Esophagus squamous epithelium (tissue), 5 donors: ENCODE measurements around the gene FLNB. TPM values are rescaled to one million over a fixed set of nuclear protein-coding genes. Genes with fewer than 3 reads are reported as not detected.
"Not testable (repeated sequence)": the region's sequence is repeated elsewhere in the genome, so short reads cannot be mapped to it uniquely, and the experiment has no call there.

Experiments
- DNase-seq: peaks from one replicate; lab custom pipeline; 2025; lab: John Stamatoyannopoulos, UW
- H3K27ac ChIP-seq, 4 donors: fragments of 200-600 bp; sonication (generic); one replicate each; pipeline ENCODE4 v1.5.1; 2016 to 2019; ENCODE audit warnings: mild to moderate bottlenecking in 1 of 4
- H3K27me3 ChIP-seq, 4 donors: fragments of 200-600 bp; sonication (generic); 1 replicate in 3 of 4; 2 replicates in 1 of 4; pipeline versions ENCODE4 v1.5.1 to v1.6.0; 2017 to 2021; ENCODE audit warnings: antibody characterized with exemption in 1 of 4
- H3K36me3 ChIP-seq, 3 donors: fragments of 200-600 bp; sonication (generic); one replicate each; pipeline ENCODE4 v1.5.1; 2016 to 2019
- H3K4me1 ChIP-seq, 3 donors: fragments of 200-600 bp; sonication (generic); one replicate each; pipeline ENCODE4 v1.5.1; 2017 to 2019
- H3K4me3 ChIP-seq, 4 donors: fragments of 200-600 bp; sonication (generic); 1 replicate in 3 of 4; 2 replicates in 1 of 4; pipeline ENCODE4 v1.5.1; 2016 to 2019; ENCODE audit warnings: mild to moderate bottlenecking in 2 of 4, moderate library complexity in 1 of 4
- H3K9me3 ChIP-seq, 3 donors: fragments of 200-600 bp; sonication (generic); one replicate each; pipeline ENCODE4 v1.5.1; 2016 to 2019
- POLR2A ChIP-seq, 4 donors: fragments of 450-650 bp; IDR thresholded peaks; one replicate each; pipeline ENCODE4 v1.6.1; 2017; ENCODE audit warnings: antibody characterized with exemption in 4 of 4, mild to moderate bottlenecking in 4 of 4, moderate library complexity in 3 of 4
- WGBS, 2 donors: methylation state at CpG; one replicate each; pipeline ENCODE4 v1.1.5; 2018; 5-methylcytosine and 5-hydroxymethylcytosine counted together
- intact Hi-C: fragments of 100-400 bp; cut with DNase I; formaldehyde crosslinking; loops from one replicate; pipeline ENCODE4 v1.15.0; 2022
- total RNA-seq, 4 donors: library from RNA; depleted of rRNA; stranded (reverse); fragments of >200 nt; gene quantifications; one replicate each; pipeline ENCODE4 v1.1.0, GENCODE V29; 2016
- TF ChIP-seq, protein P1 (sequence below), 6 experiments: fragments of 450-650 bp in 4 of 6; fragments of 200-600 bp in 2 of 6; sonication (generic) in 2 of 6; IDR thresholded peaks; one replicate each; pipeline ENCODE4 v1.5.1; 2016 to 2019; ENCODE audit warnings: antibody characterized with exemption in 6 of 6, mild to moderate bottlenecking in 4 of 6, moderate library complexity in 4 of 6
- donor health status: DM: yes; HTN: yes; CAD: no.

The FLNB gene
- total RNA-seq, 4 donors from 2014 or later = 65.4 to 77.0 (median 71.5) TPM

DNA sequence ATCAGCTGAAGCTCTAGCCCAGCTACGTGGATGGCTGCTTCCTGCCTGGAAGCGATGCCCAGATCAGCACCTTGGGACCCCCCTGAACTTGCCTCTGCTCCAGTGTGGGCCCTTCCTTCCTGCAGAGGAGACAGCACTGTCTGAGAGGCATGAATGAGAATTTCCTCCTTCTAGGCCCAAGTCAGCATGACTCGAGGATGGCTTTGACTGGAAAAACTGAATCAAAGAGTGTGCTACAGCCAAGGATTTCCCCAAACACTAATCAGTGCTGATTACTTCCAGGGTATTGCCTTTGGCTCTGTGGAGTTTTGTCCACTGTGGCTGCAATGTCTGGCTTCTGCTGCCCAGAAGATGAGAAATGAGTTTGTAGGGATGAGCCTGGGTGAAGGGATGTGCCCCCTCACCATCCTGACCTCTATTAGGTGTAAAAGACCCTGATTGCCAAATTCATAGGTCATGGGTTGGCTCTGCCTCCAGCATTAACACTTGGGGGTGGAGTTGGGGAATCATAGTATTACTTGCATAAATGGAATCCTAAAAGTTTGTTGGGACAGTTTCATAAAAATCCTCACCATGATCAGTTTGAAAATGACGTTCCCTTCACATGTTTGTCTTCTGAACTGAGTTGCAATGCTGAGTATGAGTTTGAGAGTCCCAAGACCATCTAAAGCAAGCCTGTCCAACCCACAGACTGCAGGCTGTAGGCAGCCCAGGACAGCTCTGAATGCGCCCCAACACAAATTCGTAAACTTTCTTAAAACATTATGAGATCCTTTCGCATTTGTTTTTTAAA lies 36.7 kb downstream of the FLNB start:
- peaks cover 31 to 90% (median 70%) of the 10 kb centered on the region in 3 donors for H3K4me1 ChIP-seq
- TF ChIP-seq, protein P1, sequence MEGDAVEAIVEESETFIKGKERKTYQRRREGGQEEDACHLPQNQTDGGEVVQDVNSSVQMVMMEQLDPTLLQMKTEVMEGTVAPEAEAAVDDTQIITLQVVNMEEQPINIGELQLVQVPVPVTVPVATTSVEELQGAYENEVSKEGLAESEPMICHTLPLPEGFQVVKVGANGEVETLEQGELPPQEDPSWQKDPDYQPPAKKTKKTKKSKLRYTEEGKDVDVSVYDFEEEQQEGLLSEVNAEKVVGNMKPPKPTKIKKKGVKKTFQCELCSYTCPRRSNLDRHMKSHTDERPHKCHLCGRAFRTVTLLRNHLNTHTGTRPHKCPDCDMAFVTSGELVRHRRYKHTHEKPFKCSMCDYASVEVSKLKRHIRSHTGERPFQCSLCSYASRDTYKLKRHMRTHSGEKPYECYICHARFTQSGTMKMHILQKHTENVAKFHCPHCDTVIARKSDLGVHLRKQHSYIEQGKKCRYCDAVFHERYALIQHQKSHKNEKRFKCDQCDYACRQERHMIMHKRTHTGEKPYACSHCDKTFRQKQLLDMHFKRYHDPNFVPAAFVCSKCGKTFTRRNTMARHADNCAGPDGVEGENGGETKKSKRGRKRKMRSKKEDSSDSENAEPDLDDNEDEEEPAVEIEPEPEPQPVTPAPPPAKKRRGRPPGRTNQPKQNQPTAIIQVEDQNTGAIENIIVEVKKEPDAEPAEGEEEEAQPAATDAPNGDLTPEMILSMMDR (IDR thresholded peaks at IDR 0.05) = no peak
- no peak for TF ChIP-seq POLR2A (IDR thresholded peaks at IDR 0.05)
- WGBS, 2 donors = 72 to 77% methylated on average over 6 to 7 of the region's 7 CpGs
- no peaks in the 10 kb centered on the region for H3K36me3 ChIP-seq
- DNase-seq = no peak
- intact Hi-C loops = no loop called here
- H3K27me3 ChIP-seq = no peaks in the 10 kb centered on the region
- peak overlapping the region; percentile 42 to 73 (median 70) for H3K27ac ChIP-seq
- no peak overlapping the region for H3K4me3 ChIP-seq
- H3K9me3 ChIP-seq = no peaks in the 10 kb centered on the region

DNA sequence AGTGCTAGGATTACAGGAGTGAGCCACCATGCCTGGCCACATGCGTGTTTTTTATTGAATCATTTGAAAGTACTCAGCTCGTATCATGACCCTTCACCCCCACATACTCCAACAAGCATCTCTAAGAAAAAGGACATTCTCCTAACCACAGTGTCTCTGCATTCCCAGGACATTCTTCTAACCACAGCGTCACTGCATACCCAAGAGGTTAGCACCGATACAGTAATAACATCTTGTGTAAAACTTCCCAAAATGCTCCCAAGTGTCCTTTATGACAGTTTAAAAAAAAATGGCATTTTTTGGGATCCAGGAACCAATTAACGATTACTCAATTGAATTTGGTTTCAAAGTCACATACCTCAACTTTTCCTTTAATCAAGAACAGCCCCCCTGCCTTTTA lies 39.6 kb downstream of the FLNB start:
- H3K4me3 ChIP-seq = no peak overlapping the region
- no peaks in the 10 kb centered on the region for H3K36me3 ChIP-seq
- WGBS, 2 donors = 78 to 83% methylated on average over 5 of the region's 5 CpGs
- no peaks in the 10 kb centered on the region for H3K27me3 ChIP-seq
- H3K9me3 ChIP-seq = no peaks in the 10 kb centered on the region
- no peak for DNase-seq
- TF ChIP-seq POLR2A (IDR thresholded peaks at IDR 0.05) = no peak
- TF ChIP-seq, protein P1 (IDR thresholded peaks at IDR 0.05) = no peak
- peak overlapping the region; percentile 81 to 90 (median 88) for H3K27ac ChIP-seq
- H3K4me1 ChIP-seq = peaks cover 44 to 90% (median 75%) of the 10 kb centered on the region in 3 donors
- intact Hi-C loops = no loop called here

DNA sequence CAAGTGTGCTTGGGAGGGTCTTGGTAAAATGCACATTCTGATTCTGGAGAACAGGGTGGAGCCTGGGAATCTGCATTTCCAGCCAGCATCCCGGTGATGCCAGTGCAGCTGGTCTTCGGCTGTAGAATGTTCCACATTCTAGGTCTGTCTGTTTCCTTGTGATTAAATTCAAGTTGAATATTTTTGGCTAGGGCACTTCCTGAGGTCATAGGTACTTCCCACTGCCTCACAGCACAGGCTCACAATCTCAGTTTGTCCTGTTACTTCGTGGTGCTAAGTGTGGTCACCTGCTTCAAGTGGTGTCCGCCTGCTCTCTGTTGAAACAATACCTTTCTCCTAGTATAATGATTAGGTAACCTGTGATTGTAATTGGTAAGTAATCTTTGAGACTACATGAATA lies 40.1 kb downstream of the FLNB start:
- DNase-seq = no peak
- H3K4me1 ChIP-seq = peaks cover 42 to 90% (median 71%) of the 10 kb centered on the region in 3 donors
- no peaks in the 10 kb centered on the region for H3K9me3 ChIP-seq
- 50 to 58% methylated on average over 4 of the region's 4 CpGs for WGBS, 2 donors
- TF ChIP-seq POLR2A (IDR thresholded peaks at IDR 0.05) = no peak
- TF ChIP-seq, protein P1 (IDR thresholded peaks at IDR 0.05) = no peak
- intact Hi-C loops = no loop called here
- H3K27ac ChIP-seq = peak overlapping the region; percentile 81 to 90 (median 88)
- H3K36me3 ChIP-seq = no peaks in the 10 kb centered on the region
- H3K4me3 ChIP-seq = no peak overlapping the region
- no peaks in the 10 kb centered on the region for H3K27me3 ChIP-seq

DNA sequence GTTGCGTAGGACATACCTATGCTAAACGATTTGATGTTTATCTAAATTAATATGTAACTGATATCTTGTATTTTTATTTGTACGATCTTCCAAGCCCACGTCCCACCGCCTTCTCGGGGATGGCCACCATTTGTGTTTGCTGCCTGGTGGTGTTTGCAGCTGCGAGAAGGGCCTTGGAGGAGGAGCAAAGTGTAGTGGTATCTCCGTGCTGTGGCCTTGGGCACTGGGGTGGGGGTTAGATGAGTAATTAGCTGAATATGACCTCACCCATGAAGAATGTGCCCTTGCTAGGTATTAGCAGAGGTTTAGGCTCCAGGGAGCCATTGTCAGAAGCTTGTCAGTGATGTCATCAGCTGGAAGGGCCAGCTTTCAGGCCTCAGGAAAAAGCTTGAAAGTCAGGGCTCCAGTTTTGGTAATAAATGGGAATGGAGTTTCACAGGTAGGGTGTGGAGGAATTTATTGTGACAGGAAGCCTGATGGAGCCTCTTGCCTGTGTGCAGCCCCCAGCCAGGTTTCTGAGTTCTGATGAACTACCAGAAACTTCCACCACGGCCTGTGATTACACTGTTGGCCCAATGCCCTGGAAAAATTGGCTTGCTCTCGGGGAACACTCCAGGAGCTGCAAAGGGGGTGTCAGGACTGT lies 41.0 kb downstream of the FLNB start:
- H3K4me1 ChIP-seq = peaks cover 33 to 88% (median 61%) of the 10 kb centered on the region in 3 donors
- TF ChIP-seq, protein P1 (IDR thresholded peaks at IDR 0.05) = no peak
- no peak for TF ChIP-seq POLR2A (IDR thresholded peaks at IDR 0.05)
- H3K27me3 ChIP-seq = no peaks in the 10 kb centered on the region
- no peaks in the 10 kb centered on the region for H3K9me3 ChIP-seq
- no peak overlapping the region for H3K4me3 ChIP-seq
- no peak for DNase-seq
- no peaks in the 10 kb centered on the region for H3K36me3 ChIP-seq
- 44 to 58% methylated on average over 10 of the region's 10 CpGs for WGBS, 2 donors
- intact Hi-C loops = no loop called here
- peak overlapping the region; percentile 81 to 90 (median 88) for H3K27ac ChIP-seq

DNA sequence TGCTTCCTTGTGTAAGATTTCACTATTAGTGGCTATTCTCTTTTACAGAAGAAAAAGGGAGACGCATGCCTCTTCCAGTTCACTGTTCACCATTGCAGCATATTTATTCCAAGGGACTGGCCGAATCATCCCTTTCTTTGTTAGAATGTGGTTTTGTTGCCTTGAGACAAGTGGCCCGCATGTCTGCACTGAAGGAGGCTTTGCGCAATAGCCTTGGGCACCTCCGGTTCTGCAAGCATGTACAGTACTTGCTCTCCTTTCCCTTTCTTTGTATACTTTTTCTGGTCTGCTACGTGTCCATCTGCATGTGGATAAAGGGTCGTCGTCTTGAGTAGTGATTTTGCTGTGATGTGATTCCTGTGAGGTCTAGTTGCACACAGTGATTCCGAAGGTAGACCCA lies 43.0 kb downstream of the FLNB start:
- H3K27me3 ChIP-seq = no peaks in the 10 kb centered on the region
- intact Hi-C loops = no loop called here
- H3K27ac ChIP-seq = peak overlapping the region; percentile 81 to 90 (median 88)
- H3K4me1 ChIP-seq = peaks cover 32 to 85% (median 55%) of the 10 kb centered on the region in 3 donors
- H3K36me3 ChIP-seq = no peaks in the 10 kb centered on the region
- no peak overlapping the region for H3K4me3 ChIP-seq
- WGBS, 2 donors = 30 to 32% methylated on average over 9 of the region's 9 CpGs
- H3K9me3 ChIP-seq = no peaks in the 10 kb centered on the region
- TF ChIP-seq POLR2A (IDR thresholded peaks at IDR 0.05) = no peak
- TF ChIP-seq, protein P1 (IDR thresholded peaks at IDR 0.05) = no peak
- DNase-seq = no peak

DNA sequence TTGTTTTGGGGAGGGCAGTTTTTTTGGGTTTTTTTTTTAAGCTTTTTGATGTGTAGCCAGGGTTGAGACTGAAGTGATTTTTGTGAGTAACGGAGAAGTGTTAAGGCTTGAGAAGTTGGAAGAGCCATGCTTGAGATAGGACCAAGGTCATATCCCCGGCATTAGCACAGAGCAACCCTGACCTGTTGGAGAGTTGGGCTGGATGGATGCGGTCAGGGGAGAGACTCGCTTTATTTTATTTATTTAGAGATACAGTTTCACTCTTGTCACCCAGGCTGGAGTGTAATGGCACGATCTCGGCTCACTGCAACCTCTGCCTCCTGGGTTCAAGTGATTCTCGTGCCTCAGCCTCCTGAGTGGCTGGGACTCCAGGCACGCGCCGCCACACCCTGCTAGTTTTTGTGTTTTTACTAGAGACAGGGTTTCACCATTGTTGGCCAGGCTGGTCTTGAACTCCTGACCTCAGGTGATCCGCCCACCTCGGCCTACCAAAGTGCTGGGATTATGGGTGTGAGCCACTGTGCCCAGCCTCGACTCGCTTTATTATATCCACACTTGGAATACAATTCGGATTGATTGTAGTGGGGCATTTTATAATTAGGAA lies 43.5 kb downstream of the FLNB start:
- WGBS, 2 donors = 45 to 64% methylated on average over 14 to 15 of the region's 15 CpGs
- H3K9me3 ChIP-seq, DNase-seq, intact Hi-C loops, H3K27me3 ChIP-seq, H3K4me3 ChIP-seq, H3K36me3 ChIP-seq: not testable (repeated sequence)
- Histone ChIP-seq H3K27ac (peak overlapping the region; percentile 81 to 90 (median 88)), H3K4me1 (peaks cover 32 to 85% (median 55%) of the 10 kb centered on the region in 3 donors)
